ENCODE measurements around the gene DACT3.

DACT3 gene

GRCh38 chr19:46650445-46650844 lies 10.5 kb downstream of the DACT3 start:
- Mint-ChIP-seq H3K27me3 (ENCODE audit: low read depth) (peaks cover 32% of the 10 kb centered on the region), H3K4me3 (peak overlapping the region in 2 of 3 experiments; percentile 5 to 36), H3K4me1 (peaks cover 27% of the 10 kb centered on the region), H3K27ac (peak overlapping the region; percentile 4 to 66 (median 6)), H3K36me3 (ENCODE audit: low read depth) (peaks cover 52% of the 10 kb centered on the region), H3K9me3 (peaks cover 13% of the 10 kb centered on the region)
- TF ChIP-seq CTCF (IDR thresholded peaks at IDR 0.05; ENCODE audit: unreplicated experiment in 3 of 3), result no peak

- peaks cover 23% of the 10 kb centered on the region for H3K4me1 Mint-ChIP-seq
- no peak overlapping the region for H3K4me3 Mint-ChIP-seq
- TF ChIP-seq CTCF (IDR thresholded peaks at IDR 0.05; ENCODE audit: unreplicated experiment in 3 of 3), result no peak
Measured at GRCh38 chr19:46648961-46649960, 11.7 kb downstream of the DACT3 start.

GRCh38 chr19:46648060-46648960 lies 12.7 kb downstream of the DACT3 start:
- Mint-ChIP-seq H3K9me3 (peaks cover 13% of the 10 kb centered on the region), H3K36me3 (ENCODE audit: low read depth) (peaks cover 41% of the 10 kb centered on the region), H3K4me1 (peaks cover 23% of the 10 kb centered on the region), H3K27ac (peak overlapping the region in 2 of 3 experiments; percentile 44 to 59), H3K27me3 (ENCODE audit: low read depth) (peaks cover 32% of the 10 kb centered on the region), H3K4me3 (peak overlapping the region in 1 of 3 experiments; percentile 26)
- no peak for TF ChIP-seq CTCF (IDR thresholded peaks at IDR 0.05; ENCODE audit: unreplicated experiment in 3 of 3)

More at GRCh38 chr19:46648961-46649960, 11.7 kb downstream of the DACT3 start:
- Mint-ChIP-seq H3K9me3 (peaks cover 13% of the 10 kb centered on the region), H3K36me3 (ENCODE audit: low read depth) (peaks cover 46% of the 10 kb centered on the region), H3K27me3 (ENCODE audit: low read depth) (peaks cover 32% of the 10 kb centered on the region), H3K27ac (peak overlapping the region in 1 of 3 experiments; percentile 6)

- no peak overlapping the region for H3K4me3 Mint-ChIP-seq
- no peak overlapping the region for H3K27ac Mint-ChIP-seq
- H3K36me3 Mint-ChIP-seq (ENCODE audit: low read depth), result peaks cover 31% of the 10 kb centered on the region
- H3K27me3 Mint-ChIP-seq (ENCODE audit: low read depth), result peaks cover 39% of the 10 kb centered on the region
- peaks cover 13% of the 10 kb centered on the region for H3K9me3 Mint-ChIP-seq
- TF ChIP-seq CTCF (IDR thresholded peaks at IDR 0.05; ENCODE audit: unreplicated experiment in 3 of 3), result no peak
- H3K4me1 Mint-ChIP-seq, result peaks cover 23% of the 10 kb centered on the region
Measured at GRCh38 chr19:46646402-46646801, 14.6 kb downstream of the DACT3 start.

- Mint-ChIP-seq H3K9me3 (peaks cover 8% of the 10 kb centered on the region), H3K27ac (peak overlapping the region; percentile 31 to 53 (median 44)), H3K27me3 (ENCODE audit: low read depth) (peaks cover 29% of the 10 kb centered on the region), H3K4me3 (no peak overlapping the region), H3K36me3 (ENCODE audit: low read depth) (peaks cover 17% of the 10 kb centered on the region), H3K4me1 (peaks cover 22% of the 10 kb centered on the region)
- TF ChIP-seq CTCF (IDR thresholded peaks at IDR 0.05; ENCODE audit: unreplicated experiment in 3 of 3), result no peak
Measured at GRCh38 chr19:46644720-46645119, 16.3 kb downstream of the DACT3 start.
